22Rv1 (cell line): ENCODE data around the gene FYN.

Source experiments
- ZFX ChIP-seq: fragments of 450-650 bp; IDR thresholded peaks from 2 replicates; pipeline ENCODE4 v1.6.1; 2017; ENCODE audit warnings: antibody characterized with exemption, borderline replicate concordance
- TF ChIP-seq, protein P1 (sequence below): fragments of 450-650 bp; IDR thresholded peaks from 2 replicates; pipeline ENCODE4 v1.5.1; 2017; ENCODE audit warnings: mild to moderate bottlenecking

DNA sequence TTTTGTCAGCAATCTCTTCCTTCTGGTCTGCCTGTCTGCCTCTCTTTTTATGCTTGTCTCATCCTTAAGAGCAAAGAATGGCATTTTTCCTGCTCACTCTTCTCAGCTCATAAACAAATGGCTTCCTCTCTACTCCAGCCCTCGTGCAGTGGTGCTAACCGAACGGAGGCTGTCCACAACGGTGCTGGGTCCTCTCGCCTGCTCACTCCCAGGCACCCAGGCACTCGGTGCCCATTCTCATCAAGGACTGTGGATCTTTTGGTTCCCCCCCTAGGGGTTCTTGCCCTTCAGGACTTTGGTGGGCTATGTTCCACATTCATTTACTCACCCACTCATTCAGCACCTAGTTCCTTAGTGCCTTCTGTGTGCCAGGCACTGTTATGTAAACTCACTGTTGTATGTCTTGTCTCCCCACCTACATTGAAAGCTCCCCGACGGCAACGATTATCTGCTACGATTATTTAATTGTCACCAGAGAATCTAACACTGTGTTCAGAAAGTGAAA lies 113.9 kb downstream of the FYN start:
- TF ChIP-seq, protein P1, sequence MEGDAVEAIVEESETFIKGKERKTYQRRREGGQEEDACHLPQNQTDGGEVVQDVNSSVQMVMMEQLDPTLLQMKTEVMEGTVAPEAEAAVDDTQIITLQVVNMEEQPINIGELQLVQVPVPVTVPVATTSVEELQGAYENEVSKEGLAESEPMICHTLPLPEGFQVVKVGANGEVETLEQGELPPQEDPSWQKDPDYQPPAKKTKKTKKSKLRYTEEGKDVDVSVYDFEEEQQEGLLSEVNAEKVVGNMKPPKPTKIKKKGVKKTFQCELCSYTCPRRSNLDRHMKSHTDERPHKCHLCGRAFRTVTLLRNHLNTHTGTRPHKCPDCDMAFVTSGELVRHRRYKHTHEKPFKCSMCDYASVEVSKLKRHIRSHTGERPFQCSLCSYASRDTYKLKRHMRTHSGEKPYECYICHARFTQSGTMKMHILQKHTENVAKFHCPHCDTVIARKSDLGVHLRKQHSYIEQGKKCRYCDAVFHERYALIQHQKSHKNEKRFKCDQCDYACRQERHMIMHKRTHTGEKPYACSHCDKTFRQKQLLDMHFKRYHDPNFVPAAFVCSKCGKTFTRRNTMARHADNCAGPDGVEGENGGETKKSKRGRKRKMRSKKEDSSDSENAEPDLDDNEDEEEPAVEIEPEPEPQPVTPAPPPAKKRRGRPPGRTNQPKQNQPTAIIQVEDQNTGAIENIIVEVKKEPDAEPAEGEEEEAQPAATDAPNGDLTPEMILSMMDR = no peak
- no peak for TF ChIP-seq ZFX
